HG02943 (cell line): ENCODE data around the gene HOXD12.

Experiments used
- ATAC-seq: cut with Tn5 transposase; IDR thresholded peaks from one replicate; pipeline ENCODE4 v1.9.1; 2021; ENCODE audit warnings: mild to moderate bottlenecking, low read depth, moderate library complexity; ENCODE audit not compliant: unreplicated experiment

HOXD12 gene

DNA sequence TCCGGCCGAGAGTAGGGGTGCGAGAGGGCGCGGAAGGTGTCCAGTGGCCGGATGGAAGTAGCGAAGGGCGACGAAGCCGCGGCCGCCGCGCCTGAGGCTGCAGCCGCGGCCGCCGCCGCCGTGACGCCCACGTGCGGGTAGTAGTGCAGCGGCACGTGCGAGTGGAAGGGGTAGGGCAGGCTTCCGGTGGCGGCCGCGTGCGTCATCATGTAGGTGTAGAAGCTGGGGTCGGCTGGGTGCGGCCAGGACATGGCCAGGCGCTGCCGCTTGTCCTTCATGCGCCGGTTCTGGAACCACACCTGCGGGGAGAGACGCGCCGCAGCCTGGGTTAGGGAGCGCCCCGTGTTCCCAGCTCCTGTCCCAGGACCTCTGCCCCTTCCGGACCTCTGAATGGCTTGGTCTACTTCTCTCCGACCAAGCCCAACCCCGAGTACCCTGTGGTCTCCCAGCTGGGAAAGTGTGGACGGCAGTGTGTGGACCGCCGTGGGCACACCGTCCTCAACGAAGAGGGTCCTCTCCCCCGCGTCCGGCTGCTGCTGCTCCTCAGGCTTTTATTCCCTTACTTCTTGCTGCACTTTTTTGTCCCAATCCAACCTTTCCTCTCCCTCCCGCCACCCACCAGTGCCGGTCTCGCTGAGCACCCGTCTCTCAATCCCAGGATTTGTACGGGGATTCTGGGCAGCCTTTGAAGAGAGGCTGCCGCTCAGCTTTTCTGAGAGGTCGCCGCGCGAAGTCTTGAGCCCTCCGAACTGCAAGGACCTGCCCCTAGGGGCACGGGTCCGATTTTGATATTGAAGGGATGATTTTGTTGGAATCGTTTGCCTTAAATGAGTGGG is 18.8 kb upstream of the HOXD12 start:
- ATAC-seq: no peak

DNA sequence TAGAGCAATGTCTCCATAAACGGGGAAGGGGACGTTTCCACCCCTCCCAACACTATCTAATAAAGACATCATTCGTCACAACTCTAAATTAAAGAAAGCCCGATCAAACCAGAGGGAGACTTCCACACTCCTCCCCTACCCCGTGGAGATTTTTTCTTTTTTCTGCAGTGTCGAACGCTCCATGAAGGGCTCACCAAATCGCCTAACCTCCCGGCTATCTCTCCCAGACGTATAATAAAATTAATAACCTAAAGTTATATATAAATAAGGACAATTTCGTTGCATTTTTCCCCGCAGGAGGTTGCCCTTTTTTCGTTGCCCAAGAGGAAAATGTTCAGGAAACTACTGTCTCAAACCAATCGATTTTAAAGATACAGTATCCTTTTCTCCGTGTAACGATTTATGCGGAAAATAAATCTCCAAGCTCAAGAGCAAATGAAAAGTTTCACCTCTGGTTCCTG is 18.2 kb upstream of the HOXD12 start:
- ATAC-seq: no peak

DNA sequence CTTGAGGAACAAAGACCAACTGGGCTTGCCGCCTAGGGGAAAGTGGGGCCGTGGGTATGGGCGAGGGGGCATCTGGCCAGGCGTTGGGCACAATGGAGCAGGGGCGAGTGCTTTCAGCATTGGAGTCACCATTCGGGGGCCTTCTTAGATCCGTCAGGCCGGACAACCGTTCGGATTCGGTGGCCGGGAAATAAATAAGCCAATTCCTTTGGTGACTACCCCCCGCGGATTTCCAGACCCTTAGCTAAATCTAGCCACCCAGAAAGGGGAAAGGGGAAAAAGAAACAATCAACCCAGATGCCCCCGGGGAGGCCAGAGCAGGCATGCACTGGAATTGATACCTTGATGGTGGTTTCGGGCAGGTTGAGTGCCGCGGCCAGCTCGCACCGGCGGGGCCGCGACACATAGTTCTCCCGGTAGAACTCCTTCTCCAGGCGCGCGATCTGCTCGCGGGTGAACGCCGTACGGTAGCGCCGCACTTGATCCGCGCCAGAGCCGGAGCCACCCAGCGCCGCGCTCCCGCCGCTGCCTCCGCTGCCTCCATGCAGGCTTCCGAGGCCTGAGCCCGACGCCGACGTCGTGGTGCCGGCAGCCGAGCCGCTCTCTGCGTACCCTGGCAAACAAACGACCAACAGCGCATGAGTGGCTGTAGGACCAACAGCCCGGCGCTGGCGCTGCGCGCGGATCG is 17.6 kb upstream of the HOXD12 start:
- no peak for ATAC-seq

DNA sequence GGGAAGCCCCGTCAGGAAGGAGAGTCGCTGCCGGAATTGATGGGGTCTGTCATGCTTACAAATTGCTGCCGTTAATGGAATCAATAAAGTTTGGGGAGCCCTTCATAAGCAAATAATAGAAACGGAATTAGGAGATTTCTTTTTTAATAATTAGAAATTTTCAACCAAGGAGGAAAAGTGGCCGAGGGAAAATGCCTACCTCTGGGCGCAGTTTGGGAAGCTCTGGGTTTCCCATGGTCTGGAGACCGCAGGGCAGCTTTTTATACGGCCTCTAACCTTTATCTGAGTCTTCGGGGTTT is 17.1 kb upstream of the HOXD12 start:
- no peak for ATAC-seq

DNA sequence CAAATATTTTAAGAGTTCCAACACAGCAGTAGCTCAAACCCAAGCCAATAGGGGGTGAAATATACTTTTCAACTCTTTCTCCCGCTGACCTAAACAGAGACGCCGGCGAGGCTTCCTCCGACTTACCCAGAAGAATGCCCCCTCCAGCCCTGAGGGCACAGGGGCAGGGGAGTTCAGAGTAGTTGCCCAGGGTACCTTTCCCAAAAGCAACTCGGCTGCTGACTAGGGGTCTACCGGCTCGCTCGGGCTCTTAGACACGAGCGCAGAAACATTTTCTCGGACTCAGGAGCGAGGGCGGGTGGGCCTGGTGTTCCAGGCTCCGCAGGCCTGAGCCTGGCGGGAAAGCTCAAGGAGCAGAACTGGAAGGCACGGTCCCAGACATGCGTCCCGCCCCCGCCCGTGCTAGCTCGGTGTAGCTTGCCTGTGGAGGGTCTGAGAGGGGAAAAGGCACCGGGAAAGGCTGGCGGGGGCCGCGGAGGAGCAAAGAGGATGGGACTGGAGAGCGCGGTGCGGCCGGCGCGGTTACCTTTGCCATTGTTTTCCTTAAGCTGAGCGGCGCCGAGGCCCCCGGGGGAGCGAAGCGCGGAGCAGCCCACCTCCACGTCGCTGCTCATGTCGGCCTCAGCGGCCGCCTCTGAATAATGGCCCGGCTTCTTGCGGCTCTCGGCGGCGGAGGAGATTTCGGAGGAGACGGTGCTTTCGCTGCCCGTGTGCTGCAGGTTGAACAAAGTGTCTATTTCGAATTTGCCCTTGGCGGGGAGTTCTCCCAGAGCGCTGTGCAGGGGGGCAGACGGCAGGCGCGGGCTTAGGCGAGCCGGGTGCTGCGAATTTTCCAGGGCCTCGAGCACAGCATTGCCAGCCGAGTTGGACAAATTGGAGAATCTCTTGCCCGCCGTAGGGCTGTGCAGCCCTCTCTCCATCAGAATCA is 16.5 kb upstream of the HOXD12 start:
- ATAC-seq: no peak

DNA sequence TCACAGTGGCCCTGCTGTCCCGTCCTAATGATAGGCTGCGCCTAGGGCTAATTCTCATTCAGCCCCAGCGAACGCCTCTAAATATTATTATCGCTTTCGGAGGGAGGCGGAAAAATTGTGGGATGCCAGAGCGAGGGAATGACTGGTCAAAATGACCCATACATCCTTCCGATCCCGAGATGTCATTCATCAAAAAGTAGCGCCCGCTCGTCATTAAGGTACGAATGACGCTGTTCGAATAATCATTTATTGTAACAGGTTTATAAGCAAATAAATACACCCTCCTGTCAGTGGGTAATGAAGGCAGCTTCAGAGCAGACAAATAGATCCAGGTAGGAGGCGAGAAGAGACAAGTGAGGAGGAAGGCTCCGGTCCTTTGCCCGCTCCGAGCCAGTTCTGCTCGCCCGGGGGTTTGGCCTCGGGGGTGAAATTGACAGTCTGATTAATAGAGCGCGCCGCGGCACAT is 15.8 kb upstream of the HOXD12 start, which contains the start of gene EVX2:
Gene EVX2, minus strand, starts transcription at position 167 of the 466 bp plus-strand sequence. CDS start 186 bp downstream, outside the sequence.
- no peak for ATAC-seq

DNA sequence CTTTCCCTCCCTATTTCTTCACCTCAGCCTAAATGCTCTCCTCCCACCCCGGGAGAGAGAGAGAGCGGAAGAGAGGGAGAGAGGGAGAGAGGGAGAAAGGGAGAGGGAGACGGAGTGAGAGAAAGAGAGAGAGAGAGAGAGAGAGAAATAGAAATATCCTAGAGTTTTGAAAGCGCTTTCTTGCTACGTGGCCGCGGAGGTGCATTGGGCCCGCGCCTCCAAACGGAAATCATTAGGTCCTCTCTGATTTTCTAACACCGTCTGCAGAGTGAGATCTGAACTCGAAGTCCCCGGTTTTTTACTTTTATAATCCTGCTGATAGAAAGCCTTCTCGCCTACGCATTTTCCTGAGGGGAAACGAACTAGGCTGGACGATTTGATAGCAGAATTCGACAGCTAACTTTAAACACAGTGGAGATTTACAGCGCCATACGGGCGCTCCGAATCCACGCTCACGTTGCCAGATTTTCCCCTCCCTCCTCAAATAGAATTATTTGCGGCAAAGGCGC is 14.9 kb upstream of the HOXD12 start:
- no peak for ATAC-seq

DNA sequence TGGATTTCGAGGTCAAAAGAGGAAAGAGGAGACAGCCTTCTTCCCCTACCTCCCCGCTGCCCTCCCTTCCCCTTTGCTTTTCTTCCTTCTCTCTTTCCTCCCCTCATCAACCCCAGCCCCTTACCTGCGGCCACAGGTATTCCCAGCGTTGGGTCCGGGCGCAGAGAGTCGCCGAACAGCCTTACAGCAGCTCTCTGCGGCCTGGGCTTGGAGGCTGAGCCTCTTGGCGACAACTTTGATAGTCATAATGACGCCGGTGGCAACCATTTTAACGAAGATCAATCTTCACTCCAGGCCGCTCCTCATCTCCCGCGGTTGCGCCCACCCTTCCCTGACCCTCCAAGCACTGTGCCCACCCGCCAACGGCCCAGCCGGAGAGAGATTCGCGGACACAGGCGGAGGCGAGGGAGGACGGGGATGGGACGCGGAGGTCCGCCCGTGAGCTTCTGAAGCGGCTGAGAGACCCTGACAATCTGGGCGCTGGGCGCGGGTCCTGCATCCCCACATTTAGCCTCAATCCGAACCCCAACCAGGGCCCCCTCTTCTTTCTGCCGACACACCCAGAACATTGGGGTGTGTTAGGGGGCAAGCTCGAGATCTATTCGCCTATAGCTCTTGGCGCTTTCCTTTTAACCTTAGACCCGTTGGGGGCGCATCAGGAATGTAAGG is 14.3 kb upstream of the HOXD12 start:
- ATAC-seq: no peak

DNA sequence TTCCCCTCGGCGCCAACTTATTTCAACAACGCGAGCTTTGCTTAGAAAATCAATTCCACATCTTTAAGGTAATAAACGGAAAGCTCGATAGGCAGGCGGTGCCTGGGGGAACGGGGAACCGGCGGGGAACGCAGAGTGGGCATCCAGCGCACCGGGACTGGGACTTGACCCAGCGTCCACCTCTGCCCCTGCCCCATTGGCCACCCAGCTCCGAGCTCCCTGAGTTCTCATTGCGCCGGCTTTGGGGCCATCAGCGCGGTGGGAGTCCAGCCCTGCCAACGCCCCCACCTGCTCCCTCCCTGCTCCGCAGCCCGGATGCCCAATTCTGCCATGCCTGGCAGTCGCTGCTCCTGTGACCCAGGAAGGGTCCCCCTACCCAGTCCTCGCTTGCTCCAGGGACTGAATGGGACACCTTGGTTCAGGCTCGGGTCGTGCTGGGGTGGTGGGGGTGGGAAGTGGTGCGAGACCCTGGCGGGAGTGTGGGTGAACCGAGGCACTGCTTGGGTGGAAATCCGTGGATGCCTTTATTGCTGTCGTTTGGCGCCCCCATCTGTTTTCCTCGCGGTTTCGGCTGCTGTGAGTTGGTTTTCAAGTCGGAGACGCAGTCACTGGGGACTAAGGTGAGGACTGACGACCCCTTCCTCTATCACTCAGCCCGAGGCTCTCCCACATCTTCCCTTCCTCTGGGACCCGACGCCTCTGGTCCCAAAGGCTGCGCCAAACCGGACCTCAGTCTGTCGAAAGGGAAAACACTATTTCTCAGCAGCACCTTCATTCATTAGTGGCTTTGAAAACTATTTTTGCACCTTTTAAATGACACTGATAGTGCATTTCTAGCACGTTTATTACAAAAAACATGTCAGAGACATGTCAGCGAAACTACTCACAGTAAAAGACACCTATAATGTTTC is 13.5 kb upstream of the HOXD12 start:
- ATAC-seq: no peak

DNA sequence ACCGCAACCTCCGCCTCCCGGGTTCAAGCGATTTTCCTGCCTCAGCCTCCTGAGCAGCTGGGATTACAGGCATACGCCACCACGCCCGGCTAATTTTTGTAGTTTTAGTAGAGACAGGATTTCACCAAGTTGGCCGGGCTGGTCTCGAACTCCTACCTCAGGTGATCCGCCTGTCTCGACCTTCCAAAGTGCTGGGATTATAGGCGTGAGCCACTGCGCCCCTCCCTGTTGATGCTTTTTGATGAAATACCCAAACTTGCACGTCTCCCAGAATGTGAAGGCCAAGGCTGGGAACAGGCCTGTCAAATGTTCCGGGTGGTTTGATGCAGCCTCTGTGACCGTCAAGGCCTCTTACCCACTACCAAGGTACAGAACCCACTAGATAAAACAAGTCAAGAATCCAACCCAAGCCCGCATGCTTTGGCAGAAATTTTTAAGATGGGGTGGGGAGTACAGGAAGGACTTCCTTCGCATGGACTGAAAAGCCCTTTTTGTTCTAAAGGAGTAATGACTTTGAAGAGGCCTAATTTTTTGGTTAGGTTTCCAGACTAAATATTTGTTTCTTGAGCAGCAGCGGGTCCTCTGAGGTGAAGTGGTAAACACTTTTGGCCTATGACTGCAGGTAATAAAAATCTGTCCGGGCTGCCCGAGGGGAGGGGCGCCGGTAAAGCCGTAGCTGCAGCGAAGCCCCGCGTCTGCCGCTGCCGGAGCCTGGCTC is 12.1 kb upstream of the HOXD12 start:
- no peak for ATAC-seq

DNA sequence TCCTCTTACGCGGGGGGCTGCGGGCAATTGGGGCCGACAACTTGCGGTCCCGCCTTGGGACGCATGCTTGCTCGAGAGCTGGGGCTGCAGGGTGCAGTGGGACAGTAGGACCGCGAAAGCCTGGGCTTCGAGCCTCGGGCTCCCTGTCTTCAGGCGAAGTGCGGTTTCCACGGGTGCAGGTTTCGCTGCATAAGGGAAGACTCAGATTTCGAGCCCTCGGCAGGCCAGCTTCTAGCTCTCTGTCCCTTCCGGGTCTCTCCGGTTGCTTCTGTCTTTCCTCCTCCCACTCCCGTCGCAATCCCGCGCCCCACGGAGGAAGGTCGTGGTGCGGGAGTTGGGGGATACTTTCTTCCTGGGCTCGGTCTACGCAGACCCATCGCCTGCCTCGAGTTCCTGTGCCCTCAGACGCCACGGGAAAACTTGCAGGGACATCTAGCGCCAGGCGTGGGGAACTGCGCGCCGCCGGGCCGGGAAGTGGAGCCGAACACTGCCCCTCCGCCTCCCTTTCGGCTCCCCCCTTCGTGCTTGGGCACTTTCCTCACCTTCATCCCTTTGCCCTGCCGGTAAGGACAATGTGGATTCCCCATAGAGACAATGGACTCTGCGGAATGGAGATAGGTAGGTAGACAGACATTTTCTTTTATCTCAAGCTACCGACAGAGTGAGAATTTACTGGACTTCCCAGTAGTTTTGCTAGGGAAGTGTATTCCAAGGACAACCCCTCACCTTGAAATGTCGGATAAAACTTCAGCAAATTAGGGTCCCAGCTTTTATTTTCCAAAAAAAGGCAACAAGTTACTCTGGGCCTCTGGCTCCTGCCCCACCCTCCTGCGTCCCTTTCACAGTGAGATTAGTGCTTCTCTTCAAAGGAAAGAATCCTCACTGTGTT is 11.3 kb upstream of the HOXD12 start:
- no peak for ATAC-seq

DNA sequence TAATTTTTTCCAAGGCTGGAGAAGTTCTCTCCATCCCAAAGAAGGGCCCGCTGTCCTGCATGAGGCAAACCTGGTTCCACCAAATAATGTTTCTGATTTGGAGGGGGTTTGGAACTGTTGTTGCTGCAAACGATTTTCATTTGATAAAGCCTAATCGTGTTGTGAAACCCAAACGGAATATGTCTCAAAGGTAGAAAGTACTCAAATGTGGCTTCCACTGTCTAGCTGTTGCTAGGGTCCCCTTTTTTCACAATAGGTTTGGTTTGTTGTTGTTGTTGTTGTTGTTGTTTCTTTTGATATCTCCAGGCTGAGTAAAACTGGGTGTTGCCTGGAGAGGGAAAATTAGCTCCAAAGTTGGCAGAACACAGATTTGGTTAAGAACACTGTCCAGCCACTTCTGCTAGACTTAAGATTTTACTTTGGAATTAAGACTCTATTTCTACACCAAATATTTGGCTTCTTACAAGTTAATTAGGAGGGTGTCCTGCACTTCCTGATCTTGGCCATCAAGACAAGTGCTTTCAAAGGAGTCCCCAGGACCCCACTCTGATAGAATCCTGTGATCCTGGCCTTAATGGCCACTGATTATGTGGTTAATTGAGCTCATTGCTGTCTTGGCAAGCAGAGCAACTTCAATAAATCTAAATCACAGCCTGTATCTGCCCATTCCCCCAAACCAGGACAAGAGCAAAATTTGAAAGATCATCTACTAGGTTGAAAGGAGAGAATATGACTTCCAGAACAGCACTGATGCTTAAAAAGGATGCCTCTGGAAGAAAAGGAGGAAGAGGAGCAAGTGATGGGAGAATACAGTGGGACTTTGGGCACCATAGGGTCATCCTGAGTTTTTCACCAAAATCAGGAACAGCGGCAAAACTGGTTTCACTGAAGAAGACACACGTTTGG is 10.4 kb upstream of the HOXD12 start:
- no peak for ATAC-seq

DNA sequence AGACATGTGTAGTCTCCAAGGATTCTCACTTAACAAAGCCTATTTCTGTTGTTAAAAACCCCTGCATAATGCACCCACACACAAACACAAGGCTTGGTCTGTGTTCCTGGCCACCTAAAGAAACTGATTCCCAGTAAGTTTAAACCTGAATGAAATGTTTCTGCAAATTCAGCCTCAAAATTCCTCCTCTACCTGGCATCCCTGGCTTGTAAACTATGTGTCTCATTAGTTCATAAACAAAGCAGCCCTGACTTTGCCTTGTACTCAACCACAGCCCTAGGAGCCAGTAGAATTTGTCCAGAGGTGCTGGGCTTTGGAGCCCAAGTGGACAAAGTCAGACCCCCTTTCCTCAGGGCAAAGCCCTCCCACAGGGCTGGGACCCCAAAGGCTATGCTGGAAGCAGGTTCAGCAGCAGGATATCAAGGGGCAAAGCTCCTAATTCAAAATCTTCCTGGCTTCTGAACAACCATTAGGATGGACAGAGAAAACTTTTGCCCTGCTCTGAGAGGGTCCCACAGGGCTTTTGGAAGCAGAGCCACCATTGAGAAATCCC is 9.7 kb upstream of the HOXD12 start:
- no peak for ATAC-seq

DNA sequence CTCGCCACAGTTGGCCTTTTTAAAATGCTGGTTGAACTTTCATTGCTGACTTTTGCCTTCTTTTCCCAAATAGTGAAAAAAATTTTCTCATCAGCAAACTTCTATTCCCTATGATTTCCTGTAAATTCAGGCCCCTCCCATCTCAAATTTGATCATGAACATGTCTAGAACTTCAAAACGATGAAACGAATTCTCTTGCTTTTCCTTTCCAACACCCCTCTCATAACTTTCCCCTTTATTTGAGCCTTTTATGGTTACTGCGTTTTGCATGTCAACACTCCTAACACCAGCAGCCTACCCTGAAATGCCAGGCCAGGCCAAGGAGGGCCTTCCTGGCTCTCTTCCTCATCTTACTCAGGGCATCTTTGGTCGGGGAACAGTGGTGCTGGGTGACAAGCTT is 8.7 kb upstream of the HOXD12 start:
- no peak for ATAC-seq

DNA sequence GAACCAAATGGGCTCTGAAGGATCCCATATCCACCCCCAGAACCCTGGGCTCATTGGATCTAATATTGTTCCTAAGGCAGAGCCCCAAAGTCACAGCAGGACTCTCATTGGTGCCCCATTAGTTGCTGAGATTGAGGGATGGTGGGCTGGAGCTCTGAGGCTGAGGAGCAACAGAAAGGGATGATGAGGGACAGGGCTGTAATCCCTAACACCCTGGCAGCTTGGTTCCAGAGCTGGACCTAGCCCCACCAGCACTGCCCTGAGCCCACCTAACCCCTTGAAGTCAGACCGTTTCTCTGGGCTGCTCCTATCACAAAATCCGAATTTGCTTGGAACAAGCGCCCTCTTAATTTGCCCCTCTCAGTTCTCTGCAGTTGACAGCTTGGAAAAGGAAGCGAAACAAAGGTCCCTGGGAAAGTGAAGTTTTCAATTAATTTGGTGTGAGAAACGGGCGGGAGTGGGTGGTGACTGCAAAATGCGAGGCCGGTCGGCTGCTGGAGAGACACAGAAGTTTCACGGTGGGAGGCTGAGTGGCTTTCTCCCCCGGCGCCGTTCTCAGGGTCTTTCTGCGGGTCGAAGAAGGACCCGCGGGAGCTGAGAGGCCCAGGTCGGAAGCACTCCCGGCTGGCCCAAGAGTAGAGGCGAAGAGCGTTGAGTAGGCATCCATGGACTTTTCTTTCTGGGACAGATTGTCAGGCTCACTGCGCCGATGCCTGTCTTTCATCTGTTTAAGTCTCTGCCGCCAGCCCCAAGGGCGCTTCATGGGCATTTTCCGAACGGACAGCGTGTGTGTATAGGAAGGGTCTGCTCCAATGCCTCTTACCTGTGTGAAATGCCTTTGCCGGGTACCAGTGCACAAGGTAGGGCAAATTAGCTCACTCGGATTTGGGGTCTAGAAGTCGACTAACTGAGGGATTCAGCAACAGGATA is 8.0 kb upstream of the HOXD12 start:
- ATAC-seq: no peak
